Spleen (tissue), 11 donors: ENCODE data around the gene DISC1. TPM values are rescaled to one million over a fixed set of nuclear protein-coding genes. Genes with fewer than 3 reads are reported as not detected.

Experiments
- DNase-seq: peaks from one replicate; pipeline ENCODE4 v3.0.0-alpha.2; 2020
- H3K27ac ChIP-seq, 8 donors: fragments of 200-600 bp; sonication (generic) in 7 of 8; 1 replicate in 4 of 8; 2 replicates in 4 of 8; pipeline versions ENCODE4 v1.5.0 to v1.8.0; 2016 to 2021; ENCODE audit warnings: inconsistent platforms in 4 of 8, mild to moderate bottlenecking in 4 of 8, moderate library complexity in 1 of 8
- H3K27me3 ChIP-seq, 7 donors: fragments of 200-600 bp; sonication (generic) in 6 of 7; replicated peaks in 1 of 7; 1 replicate in 4 of 7; 2 replicates in 3 of 7; pipeline versions ENCODE4 v1.5.0 to v1.8.0; 2016 to 2021; ENCODE audit warnings: inconsistent platforms in 3 of 7, mild to moderate bottlenecking in 1 of 7
- H3K36me3 ChIP-seq, 6 donors: fragments of 200-600 bp; sonication (generic) in 5 of 6; 1 replicate in 4 of 6; 2 replicates in 2 of 6; pipeline versions ENCODE4 v1.5.0 to v1.8.0; 2016 to 2021; ENCODE audit warnings: inconsistent platforms in 2 of 6
- H3K4me1 ChIP-seq, 6 donors: fragments of 200-600 bp; sonication (generic) in 5 of 6; 1 replicate in 3 of 6; 2 replicates in 3 of 6; pipeline versions ENCODE4 v1.5.0 to v1.8.0; 2016 to 2021; ENCODE audit warnings: inconsistent platforms in 3 of 6
- H3K4me3 ChIP-seq, 8 donors: fragments of 200-600 bp; sonication (generic) in 7 of 8; 1 replicate in 4 of 8; 2 replicates in 4 of 8; pipeline versions ENCODE4 v1.5.0 to v1.8.0; 2016 to 2021; ENCODE audit warnings: inconsistent platforms in 4 of 8, mild to moderate bottlenecking in 4 of 8, moderate library complexity in 2 of 8
- H3K9me3 ChIP-seq, 8 donors: fragments of 200-600 bp; sonication (generic) in 7 of 8; 1 replicate in 4 of 8; 2 replicates in 4 of 8; pipeline versions ENCODE4 v1.5.0 to v1.8.0; 2016 to 2021; ENCODE audit warnings: inconsistent platforms in 4 of 8
- POLR2A ChIP-seq, 3 donors: fragments of 450-650 bp; IDR thresholded peaks; one replicate each; pipeline ENCODE4 v1.5.1; 2017; ENCODE audit warnings: antibody characterized with exemption in 3 of 3, mild to moderate bottlenecking in 1 of 3
- POLR2AphosphoS5 ChIP-seq, 3 donors: sonication (generic); formaldehyde crosslinking; IDR thresholded peaks; one replicate each; pipeline ENCODE4 v1.5.1; 2017; ENCODE audit warnings: antibody characterized with exemption in 3 of 3
- WGBS, 5 donors: extraction: QIAGEN DNeasy Blood & Tissue Kit in 3 of 5; methylation state at CpG; one replicate each; pipeline versions ENCODE4 v1.1.5 to v1.1.7; 2013 to 2018; 5-methylcytosine and 5-hydroxymethylcytosine counted together
- intact Hi-C: fragments of 100-400 bp; cut with DNase I; formaldehyde crosslinking; loops from one replicate; pipeline ENCODE4 v1.15.0; 2023; ENCODE audit warnings: low total_unique reads
- polyA plus RNA-seq, 3 donors: library from polyadenylated mRNA; stranded (reverse); fragments of 200-250 nt; gene quantifications; one replicate each; pipeline ENCODE4 v1.2.1, GENCODE V29; 2013
- total RNA-seq, 7 donors: library from RNA; depleted of rRNA in 3 of 7; stranded (reverse); fragments of >200 nt in 3 of 7; fragmentation: NEBNext Ultra II Directional in 4 of 7; extraction: Animal tissue kit (Norgen Biotek cat#: 25700) in 4 of 7; gene quantifications; one replicate each; pipeline versions ENCODE4 v1.1.0 to v1.2.1, GENCODE V29; 2016 to 2021
- TF ChIP-seq, protein P1 (sequence below), 11 experiments: fragments of 200-600 bp in 7 of 11; fragments of 450-650 bp in 4 of 11; sonication (generic) in 4 of 11; IDR thresholded peaks in 8 of 11; conservative IDR thresholded peaks in 3 of 11; 1 replicate in 7 of 11; 2 replicates in 4 of 11; pipeline versions ENCODE4 v1.4.0 to v1.8.0; 2016 to 2021; ENCODE audit warnings: antibody characterized with exemption in 11 of 11, inconsistent platforms in 4 of 11, mild to moderate bottlenecking in 1 of 11
- donor health status: healthy with polysubstance abuse.
- donor health status: DM: no; HTN: no; CAD: no; lungs with moderate emphysema.
- donor health status: DM: no; HTN: no; CAD: no.
- donor health status: Bipolar disorder and iron deficiency.
- donor health status: healthy.
- donor health status: DM: no; HTN: no; CAD: no.
- donor health status: DM: yes; HTN: yes; CAD: no.

Gene DISC1
- total and polyA plus RNA-seq, 10 donors, result 0.89 to 36.4 (median 24.2) TPM

DNA sequence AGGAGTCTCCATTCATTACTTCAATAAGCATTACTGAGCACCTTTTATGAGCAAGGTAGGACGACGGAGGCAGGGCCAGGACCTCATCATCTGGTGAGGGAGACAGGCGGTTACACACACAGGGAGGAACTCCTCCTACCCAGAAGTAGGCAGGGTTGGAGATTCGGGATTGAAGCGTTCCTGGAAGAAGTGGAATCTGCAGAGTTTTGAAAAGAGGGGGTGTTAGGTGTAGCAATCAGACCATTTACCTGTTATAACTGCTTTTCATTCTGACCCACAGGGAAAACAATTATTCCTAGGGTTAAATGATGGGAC is 392.4 kb downstream of the DISC1 start:
- H3K36me3 ChIP-seq, result peaks cover 0 to 6% (median 0%) of the 10 kb centered on the region in 6 donors
- H3K27ac ChIP-seq, result no peak overlapping the region
- no peak for TF ChIP-seq POLR2A (IDR thresholded peaks at IDR 0.05)
- TF ChIP-seq, protein P1, sequence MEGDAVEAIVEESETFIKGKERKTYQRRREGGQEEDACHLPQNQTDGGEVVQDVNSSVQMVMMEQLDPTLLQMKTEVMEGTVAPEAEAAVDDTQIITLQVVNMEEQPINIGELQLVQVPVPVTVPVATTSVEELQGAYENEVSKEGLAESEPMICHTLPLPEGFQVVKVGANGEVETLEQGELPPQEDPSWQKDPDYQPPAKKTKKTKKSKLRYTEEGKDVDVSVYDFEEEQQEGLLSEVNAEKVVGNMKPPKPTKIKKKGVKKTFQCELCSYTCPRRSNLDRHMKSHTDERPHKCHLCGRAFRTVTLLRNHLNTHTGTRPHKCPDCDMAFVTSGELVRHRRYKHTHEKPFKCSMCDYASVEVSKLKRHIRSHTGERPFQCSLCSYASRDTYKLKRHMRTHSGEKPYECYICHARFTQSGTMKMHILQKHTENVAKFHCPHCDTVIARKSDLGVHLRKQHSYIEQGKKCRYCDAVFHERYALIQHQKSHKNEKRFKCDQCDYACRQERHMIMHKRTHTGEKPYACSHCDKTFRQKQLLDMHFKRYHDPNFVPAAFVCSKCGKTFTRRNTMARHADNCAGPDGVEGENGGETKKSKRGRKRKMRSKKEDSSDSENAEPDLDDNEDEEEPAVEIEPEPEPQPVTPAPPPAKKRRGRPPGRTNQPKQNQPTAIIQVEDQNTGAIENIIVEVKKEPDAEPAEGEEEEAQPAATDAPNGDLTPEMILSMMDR (IDR thresholded peaks at IDR 0.05 in 8 of 11, conservative IDR thresholded peaks at IDR 0.05 in 3 of 11), result no peak
- no peak for TF ChIP-seq POLR2AphosphoS5 (IDR thresholded peaks at IDR 0.05)
- H3K4me3 ChIP-seq, result no peak overlapping the region
- intact Hi-C loops, result no loop called here
- H3K4me1 ChIP-seq, result peaks cover 0 to 1% (median 0%) of the 10 kb centered on the region in 6 donors
- H3K27me3 ChIP-seq, result no peaks in the 10 kb centered on the region
- H3K9me3 ChIP-seq, result no peaks in the 10 kb centered on the region
- no peak for DNase-seq
- 86 to 93% (median 88%) methylated on average over 5 of the region's 5 CpGs for WGBS, 5 donors

DNA sequence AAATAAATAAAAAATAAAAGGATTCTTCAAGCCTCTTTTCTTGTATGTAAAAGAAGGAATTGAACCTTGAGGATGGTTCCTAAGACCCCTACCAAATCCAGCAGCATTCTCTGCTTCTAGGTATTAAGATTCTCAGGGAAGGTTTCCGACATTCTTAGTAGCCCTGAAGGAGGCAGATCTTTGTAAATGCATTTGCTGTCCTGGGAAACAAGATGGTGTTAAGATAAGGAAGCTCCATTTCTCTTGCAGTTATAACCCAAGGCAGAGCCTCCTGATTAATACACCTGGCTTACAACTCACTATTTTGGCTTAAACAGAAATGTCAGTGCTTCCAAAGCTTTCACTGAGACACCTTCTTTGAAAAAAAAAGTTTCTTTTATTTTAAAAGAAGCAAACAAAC is 393.8 kb downstream of the DISC1 start:
- intact Hi-C loops, result no loop called here
- no peaks in the 10 kb centered on the region for H3K9me3 ChIP-seq
- DNase-seq, result no peak
- no peaks in the 10 kb centered on the region for H3K27me3 ChIP-seq
- no peak overlapping the region for H3K27ac ChIP-seq
- H3K4me3 ChIP-seq, result no peak overlapping the region
- TF ChIP-seq POLR2AphosphoS5 (IDR thresholded peaks at IDR 0.05), result no peak
- TF ChIP-seq, protein P1 (IDR thresholded peaks at IDR 0.05 in 8 of 11, conservative IDR thresholded peaks at IDR 0.05 in 3 of 11), result no peak
- TF ChIP-seq POLR2A (IDR thresholded peaks at IDR 0.05), result no peak
- H3K4me1 ChIP-seq, result no peaks in the 10 kb centered on the region
- H3K36me3 ChIP-seq, result peaks cover 0 to 6% (median 0%) of the 10 kb centered on the region in 6 donors
- WGBS, 5 donors, result 54 to 100% (median 95%) methylated on average over 1 of the region's 1 CpG

DNA sequence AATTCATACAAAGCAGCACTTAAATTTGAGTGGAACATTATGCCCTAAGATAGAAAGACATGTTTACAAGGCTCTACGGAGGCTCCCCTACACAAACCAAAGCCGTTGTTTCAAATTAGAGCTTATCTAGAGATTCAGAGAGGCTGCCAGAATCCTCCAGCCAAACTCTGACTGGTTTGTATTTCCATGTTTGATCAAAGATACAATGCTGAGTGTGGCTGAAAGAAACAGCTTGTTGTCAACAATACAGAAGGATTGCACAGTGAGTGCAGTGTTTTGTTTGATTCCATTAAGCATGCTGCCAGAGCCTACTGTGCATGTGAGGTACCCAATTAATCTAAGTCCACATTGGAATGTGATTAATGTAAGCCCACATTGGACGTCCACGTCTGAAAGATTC is 402.7 kb downstream of the DISC1 start:
- no peak for DNase-seq
- Histone ChIP-seq H3K4me1 (no peaks in the 10 kb centered on the region), H3K27me3 (no peaks in the 10 kb centered on the region), H3K36me3 (peaks cover 0 to 40% (median 2%) of the 10 kb centered on the region in 6 donors), H3K4me3 (no peak overlapping the region), H3K27ac (no peak overlapping the region), H3K9me3 (no peaks in the 10 kb centered on the region)
- WGBS, 5 donors, result 93 to 98% (median 94%) methylated on average over 4 of the region's 4 CpGs
- intact Hi-C loops, result no loop called here
- TF ChIP-seq, protein P1 (IDR thresholded peaks at IDR 0.05 in 8 of 11, conservative IDR thresholded peaks at IDR 0.05 in 3 of 11), result no peak
- no peak for TF ChIP-seq POLR2A (IDR thresholded peaks at IDR 0.05)
- TF ChIP-seq POLR2AphosphoS5 (IDR thresholded peaks at IDR 0.05), result no peak

DNA sequence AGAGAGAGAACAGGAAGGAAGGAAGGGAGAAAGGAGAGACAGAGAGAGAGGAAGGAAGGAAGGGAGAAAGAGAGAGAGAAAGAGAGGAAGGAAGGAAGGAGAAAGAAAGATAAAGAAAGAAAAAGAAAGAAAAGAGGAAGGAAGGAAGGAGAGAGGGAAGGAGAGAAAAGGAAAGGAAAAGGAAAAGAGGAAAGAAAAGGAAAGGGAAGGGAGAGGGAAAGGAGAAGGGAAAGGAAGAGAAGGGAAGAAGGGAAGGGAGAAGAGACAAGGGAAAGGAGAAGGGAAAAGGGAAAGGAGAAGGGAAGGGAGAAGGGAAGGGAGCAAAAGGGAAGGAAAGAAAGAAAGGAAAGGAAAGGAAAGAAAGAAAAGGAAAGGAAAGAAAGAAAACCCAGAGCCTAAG is 404.6 kb downstream of the DISC1 start:
- intact Hi-C loops, result no loop called here
- no peak overlapping the region for H3K27ac ChIP-seq
- H3K36me3 ChIP-seq, result peaks cover 0 to 36% (median 2%) of the 10 kb centered on the region in 6 donors
- TF ChIP-seq POLR2A (IDR thresholded peaks at IDR 0.05) (no peak), POLR2AphosphoS5 (IDR thresholded peaks at IDR 0.05) (no peak)
- TF ChIP-seq, protein P1 (IDR thresholded peaks at IDR 0.05 in 8 of 11, conservative IDR thresholded peaks at IDR 0.05 in 3 of 11), result no peak
- no peak for DNase-seq
- no peaks in the 10 kb centered on the region for H3K4me1 ChIP-seq
- no peaks in the 10 kb centered on the region for H3K9me3 ChIP-seq
- no peaks in the 10 kb centered on the region for H3K27me3 ChIP-seq
- no peak overlapping the region for H3K4me3 ChIP-seq
